HG03342 (cell line): ENCODE results near the gene ALOX12B.

ENCODE experiments used
- ATAC-seq: cut with Tn5 transposase; IDR thresholded peaks from one replicate; pipeline ENCODE4 v1.9.1; 2021; ENCODE audit warnings: mild to moderate bottlenecking, moderate library complexity; ENCODE audit not compliant: unreplicated experiment

The ALOX12B gene

GRCh38 chr17:8087075-8087951 is at the start of gene ALOX12B:
Gene ALOX12B (minus strand): TSS chr17:8087716. CDS start chr17:8087442, 274 bp downstream.
- no peak for ATAC-seq

DNA sequence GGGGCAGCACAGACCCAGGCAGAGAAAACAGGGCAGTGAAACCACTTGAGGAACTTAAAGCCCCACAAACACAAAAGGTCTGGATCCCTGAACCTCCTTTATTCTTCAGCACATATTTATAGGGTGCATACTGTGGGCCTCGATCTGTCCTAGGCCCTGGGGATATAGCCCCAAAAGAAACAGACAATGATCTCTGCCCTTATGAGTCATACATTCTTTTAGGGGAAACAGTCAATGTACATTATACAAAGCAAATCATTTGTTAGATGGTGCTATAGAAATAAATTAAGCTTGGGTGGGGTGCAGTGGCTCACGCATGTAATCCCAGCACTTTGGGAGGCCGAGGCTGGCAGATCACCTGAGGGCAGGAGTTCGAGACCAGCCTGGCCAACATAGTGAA is 46.4 kb upstream of the ALOX12B start:
- no peak for ATAC-seq

GRCh38 chr17:8133399-8133798 is 45.9 kb upstream of the ALOX12B start:
- ATAC-seq, result no peak

GRCh38 chr17:8131844-8132441 is 44.4 kb upstream of the ALOX12B start:
- ATAC-seq, result no peak

DNA sequence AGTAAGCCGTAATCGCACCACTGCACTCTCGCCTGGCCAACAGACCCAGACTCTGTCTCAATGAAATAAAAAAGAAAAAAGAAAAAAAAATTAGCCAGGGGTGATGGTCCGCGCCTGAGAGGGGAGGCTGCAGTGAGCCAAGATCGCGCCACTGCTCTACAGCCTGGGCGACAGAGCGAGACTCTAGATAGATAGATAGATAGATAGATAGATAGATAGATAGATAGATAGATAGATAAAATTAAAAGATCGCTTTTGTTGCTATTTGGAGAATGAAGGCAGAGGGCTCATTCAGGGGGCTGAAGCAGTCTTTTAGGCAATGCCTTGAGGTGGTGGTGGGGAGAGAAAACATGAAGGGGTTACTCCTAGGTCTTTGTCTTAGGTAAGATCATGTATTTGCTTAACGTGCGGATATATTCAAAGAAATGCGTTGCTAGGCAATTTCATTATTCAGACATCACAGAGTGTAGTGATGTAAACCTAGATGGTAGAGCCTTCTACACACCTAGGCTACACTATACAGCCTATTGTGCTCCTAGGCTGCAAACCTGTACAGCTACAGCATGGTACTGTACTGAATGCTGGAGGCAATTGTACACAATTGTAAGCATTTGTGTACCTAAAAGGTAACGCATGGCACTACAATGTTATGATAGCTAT is 40.7 kb upstream of the ALOX12B start:
- ATAC-seq, result no peak

- no peak for ATAC-seq
These were observed 39.1 kb upstream of the ALOX12B start for GRCh38 chr17:8126491-8127066.

DNA sequence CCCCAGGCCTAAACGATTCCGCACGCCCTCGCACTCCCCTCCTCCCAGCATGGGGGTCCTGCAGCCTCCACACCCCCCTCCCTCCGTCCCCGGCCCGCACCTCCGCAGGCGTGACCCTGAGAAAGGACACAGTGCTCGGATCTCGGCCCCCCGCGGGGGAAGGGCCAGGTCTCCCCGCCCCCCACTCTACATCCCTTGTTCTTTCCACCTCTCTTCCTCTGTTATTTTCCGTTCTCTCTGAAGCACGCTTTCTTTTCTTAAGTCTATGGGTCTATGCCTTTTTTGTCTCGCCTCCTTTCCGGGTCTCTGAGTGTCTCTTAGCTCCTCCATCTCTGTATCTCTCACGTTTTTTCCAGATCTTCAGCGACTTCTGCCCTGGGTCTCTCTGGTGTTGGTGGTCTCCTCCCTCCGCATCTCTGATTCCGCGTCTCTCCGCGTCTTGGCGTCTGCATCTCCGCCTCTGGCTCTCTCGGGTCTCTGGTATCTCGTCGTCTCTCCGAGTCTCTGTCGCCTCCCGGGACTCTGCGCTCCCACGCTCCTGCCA is 38.5 kb upstream of the ALOX12B start:
- no peak for ATAC-seq

DNA sequence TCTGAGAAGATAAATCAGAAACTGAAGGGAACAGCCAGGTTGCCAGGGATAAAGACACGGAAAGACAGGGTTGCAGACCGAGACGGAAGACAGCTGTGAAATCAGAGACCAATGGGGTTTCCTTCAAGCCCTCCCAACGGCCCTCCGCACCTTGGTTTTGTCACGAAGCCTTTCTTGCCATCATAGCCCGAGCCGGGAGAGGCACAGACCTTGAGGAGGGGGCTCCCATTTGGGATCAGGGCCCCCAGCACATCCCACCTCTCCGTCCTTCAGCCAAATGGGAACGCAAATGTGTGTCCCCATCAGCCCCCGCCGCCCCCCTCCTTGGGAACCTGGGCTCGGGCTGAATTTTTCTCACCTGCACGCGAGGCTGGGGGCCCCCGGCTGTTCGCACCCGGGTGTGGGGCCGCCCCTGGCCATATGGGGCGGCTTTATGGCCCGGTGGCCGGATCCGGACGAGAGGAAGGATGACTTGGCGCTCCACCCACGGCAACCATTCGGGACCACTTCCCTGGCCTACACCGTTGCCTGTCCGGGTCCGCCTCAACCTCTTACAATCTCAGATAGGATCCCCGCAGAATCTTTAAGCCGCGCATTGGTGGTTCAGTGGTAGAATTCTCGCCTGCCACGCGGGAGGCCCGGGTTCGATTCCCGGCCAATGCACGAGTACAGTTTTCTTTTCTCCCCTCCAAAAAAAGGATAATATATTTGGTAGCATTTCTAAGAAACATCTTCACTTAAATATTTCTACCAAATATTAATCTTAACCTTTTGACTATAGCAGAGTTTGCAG is 37.8 kb upstream of the ALOX12B start:
- ATAC-seq, result no peak

DNA sequence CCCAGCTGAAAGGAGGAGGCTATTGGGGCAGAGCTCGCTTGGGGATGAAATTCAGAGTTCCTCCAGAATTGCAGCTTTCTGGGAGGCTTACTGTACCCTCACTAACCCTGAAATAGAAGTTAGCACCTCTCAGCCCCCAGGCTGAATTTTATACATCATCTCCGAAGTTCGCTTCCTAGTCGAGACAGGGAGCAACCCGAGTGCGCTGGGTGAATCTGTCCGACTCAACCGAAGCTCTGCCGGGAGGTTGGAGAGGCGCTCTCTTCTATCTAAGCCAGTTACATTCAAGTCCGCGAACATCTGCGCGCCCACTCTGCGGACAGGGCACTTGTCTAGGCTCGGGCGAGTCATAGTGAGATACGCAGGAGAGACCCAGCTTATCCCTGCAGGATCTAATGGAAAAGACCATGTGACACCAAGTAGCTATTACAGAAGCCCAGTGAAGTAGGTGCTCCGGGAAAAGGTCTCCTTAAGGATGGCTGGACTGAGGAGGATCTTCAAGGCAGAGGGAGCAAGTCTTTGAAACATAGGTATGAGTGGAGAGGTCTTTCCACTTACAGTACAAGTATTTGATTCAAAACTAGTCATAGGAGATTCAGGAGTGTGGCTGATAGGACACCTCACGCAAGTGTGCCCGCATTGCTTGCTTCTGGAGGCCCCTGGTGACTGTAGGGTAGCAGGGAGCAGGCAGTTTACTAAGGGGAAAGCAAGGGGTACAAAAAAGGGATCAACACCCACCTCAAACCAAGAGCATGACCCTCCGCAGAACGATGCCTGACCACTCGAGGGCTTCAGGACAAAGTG is 37.0 kb upstream of the ALOX12B start:
- ATAC-seq, result no peak

GRCh38 chr17:8123695-8124349 is 36.3 kb upstream of the ALOX12B start, which contains the start of gene HES7:
Gene HES7 (minus strand): TSS chr17:8124106. CDS start chr17:8124084, 22 bp downstream.
- ATAC-seq, result no peak

DNA sequence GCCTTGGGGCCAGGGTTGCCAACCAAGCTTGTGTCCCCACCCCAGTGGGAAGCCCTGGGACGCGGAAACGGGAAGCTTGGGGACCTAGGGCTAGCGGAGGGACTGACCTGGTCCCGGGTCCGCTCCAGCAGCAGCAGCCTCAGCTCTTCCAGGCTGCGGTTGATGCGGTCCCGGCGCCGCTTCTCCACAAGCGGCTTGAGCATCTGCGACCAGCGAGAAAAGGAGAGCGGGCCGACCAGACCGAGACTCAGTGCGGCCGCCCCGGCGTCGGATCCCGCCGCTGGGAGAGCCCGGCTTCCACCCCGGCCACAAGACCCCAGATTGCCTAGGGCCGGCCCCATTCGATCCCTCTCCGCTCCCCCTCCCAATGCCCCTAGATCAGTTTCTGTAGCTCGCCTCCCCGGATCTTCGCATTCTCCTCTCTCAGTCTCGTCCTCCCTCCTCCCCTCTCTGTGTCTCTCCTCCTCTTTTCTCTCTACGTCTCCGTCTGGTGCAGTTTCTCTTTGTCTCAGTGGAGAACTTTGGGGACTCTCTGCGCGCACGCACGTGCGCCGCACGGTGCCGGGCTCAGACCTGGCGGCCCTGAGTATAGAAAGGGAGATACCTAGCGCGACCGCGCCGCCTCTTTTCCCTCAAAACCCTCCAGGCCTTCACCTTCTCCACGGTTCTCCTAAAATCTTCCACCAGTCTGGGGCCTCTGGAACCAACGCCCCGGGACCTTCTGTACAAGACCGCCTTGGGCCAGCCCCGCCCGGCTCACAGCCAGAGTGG is 35.6 kb upstream of the ALOX12B start:
- no peak for ATAC-seq

DNA sequence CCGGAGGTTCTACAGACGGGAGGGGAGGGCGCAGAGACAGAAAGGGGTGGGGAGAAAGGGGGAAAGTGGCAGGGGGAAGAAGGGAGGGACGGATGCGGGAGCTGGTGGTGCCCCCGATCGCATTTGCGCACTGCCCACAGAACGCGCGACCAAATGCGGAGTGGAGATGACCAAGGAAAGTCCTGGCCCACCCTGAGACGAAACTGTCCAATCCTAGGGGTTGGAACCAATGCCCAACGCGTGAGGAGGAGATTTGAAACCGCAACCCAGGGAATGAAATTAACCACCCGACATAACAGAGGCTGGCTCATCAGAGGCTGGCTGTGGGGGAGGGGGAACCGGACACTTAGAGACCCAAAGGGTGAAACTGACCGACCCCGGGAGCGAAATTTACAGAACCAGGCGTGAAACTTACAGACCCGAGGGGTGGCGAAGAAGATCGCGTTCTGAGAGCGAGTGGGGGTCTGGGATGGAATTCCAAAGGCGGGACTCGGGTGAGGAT is 35.0 kb upstream of the ALOX12B start:
- no peak for ATAC-seq

DNA sequence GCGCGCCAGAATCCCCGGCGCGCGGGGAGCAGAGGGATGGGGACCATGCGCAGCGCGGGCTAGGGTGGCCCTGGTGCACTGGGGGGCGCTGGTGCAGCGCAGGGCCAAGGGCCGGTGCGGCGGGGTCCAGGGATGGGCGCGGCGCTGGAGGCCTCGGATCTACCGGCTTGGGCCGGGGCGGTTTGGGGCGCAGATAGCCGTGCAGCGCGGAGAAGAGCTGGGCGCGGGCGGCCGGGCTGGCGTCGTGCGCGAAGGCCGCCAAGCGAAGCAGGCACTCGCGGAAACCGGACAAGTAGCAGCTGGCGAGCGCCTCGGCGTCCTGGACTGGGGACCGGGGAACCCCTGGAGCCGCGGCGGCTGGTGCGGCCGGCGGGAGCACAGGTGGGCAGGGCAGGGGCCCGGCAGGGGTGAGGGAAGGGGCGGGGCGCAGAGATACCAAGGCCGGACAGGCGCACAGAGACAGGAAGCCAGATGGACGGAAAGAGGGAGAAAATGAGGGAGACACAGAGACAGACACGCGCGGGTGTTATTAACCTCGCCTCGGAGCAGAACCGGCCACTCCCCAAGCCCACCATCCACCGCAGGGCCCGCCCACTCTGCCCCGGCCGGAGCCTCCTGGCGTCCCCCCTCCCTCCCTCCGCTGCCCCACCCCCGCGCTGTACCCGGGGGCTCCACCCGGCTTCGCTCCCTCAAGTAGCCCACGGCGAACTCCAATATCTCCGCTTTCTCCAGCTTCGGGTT is 34.3 kb upstream of the ALOX12B start:
- ATAC-seq, result peak; percentile 21

- ATAC-seq, result no peak
These were observed 33.8 kb upstream of the ALOX12B start for GRCh38 chr17:8121407-8121680.

DNA sequence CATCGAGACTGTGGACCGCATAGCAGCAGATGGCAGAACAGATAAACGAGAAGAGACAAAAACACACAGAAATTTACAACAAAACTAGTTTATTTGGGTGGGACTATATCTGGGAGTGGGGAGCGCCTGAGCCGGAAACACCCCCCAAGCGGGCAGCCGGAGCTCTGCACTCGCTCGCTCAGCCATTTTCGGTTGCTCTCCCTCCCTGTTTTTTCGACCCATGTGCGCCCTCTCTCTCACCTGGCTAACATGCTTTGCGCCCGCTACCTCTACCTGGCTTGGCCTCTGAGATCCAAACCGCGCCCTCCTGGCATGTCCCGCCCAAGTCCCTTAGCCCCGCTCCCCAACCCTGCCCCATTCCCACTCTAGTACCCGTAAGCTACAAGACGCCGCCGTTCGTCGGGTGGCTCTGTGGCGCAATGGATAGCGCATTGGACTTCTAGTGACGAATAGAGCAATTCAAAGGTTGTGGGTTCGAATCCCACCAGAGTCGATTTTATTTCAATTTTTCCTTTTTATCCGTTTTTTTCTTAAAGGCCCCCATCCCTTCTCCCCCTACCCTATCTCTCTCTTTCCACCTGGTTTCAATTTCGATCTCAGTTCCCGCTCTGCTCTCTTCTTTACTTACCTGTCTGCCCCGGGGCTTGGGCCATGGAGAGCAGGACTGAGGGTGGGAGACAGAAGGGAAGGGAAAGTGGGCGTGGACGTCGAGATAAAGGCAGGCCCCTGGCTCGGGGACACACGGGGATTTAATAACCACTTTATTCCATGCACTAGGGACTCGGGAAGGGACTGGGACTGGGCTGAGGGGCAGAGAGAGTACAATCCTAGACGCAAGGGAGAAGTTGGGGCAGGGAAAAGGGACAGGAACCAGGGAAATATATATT is 33.2 kb upstream of the ALOX12B start:
- no peak for ATAC-seq
